ENCODE results near the gene TBC1D22A.

TBC1D22A gene

GRCh38 chr22:47032956-47033647 lies 270.7 kb downstream of the TBC1D22A start:
- no peak for DNase-seq (ENCODE audit: low read depth)

- no peak for DNase-seq (ENCODE audit: low read depth)
These were observed 271.2 kb downstream of the TBC1D22A start for GRCh38 chr22:47033648-47034000.

DNA sequence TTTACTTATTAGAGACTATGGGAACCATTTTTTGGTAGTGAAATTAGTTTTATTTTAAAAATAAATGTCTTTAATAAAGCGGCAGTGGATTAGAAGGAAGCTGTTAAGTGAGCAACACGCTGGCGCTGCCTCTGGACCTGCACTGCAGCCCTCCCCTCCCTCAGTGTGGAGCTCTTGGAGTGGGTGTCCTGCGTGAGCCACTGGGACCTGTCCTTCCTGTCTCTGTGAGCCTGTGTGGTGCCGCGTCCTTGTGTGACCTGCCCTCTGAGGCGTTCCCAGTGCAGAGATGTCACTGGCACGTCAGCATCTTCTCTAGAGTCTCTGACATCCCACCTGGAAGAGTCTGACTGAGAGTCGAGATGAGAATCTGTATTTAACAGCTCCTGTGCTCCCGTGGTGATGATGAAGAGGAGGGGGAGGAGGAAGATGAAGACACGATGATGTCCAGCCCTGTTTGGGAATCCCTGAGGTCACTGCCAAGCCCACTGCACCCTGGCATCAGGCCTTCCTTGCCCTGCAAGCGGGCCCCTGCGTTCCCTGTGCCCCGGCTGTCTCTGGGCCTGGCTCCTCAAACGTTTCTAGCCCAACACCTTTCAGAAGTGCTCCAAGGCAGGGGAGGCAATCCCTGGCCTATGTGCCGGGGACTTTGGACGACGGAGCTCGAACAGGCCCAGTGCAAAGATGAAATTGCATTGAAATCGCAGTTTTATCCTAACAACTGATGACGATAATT lies 271.8 kb downstream of the TBC1D22A start:
- no peak for DNase-seq (ENCODE audit: low read depth)

- no peak for DNase-seq (ENCODE audit: low read depth)
These were observed 272.5 kb downstream of the TBC1D22A start for GRCh38 chr22:47034905-47035419.

GRCh38 chr22:47035425-47035881 lies 273.0 kb downstream of the TBC1D22A start:
- DNase-seq (ENCODE audit: low read depth) = no peak

DNA sequence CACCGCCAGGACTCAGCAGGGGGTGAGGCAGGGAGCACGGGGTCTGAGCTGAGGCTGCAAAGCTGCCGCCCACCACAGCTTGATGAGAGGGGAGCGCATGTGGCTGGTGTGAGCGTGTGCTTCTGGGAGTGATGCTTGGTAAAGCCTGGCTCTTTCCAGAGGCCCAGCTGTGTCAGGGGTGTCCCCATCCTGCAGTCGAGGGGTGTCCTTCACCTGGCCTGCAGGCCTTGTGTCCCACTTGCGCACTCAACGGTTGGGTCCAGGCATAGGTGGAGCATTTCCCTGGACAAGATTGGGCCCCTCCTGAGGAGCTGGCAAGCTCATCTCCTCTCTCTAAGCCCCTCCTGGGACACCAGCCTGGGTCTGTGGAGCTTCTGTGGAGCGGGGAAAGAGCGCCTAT lies 273.9 kb downstream of the TBC1D22A start:
- no peak for DNase-seq (ENCODE audit: low read depth)

GRCh38 chr22:47036936-47037485 lies 274.6 kb downstream of the TBC1D22A start:
- DNase-seq (ENCODE audit: low read depth) = no peak

GRCh38 chr22:47038206-47038835 lies 275.9 kb downstream of the TBC1D22A start:
- DNase-seq (ENCODE audit: low read depth) = no peak

GRCh38 chr22:47039356-47039755 lies 276.9 kb downstream of the TBC1D22A start:
- no peak for DNase-seq (ENCODE audit: low read depth)

DNA sequence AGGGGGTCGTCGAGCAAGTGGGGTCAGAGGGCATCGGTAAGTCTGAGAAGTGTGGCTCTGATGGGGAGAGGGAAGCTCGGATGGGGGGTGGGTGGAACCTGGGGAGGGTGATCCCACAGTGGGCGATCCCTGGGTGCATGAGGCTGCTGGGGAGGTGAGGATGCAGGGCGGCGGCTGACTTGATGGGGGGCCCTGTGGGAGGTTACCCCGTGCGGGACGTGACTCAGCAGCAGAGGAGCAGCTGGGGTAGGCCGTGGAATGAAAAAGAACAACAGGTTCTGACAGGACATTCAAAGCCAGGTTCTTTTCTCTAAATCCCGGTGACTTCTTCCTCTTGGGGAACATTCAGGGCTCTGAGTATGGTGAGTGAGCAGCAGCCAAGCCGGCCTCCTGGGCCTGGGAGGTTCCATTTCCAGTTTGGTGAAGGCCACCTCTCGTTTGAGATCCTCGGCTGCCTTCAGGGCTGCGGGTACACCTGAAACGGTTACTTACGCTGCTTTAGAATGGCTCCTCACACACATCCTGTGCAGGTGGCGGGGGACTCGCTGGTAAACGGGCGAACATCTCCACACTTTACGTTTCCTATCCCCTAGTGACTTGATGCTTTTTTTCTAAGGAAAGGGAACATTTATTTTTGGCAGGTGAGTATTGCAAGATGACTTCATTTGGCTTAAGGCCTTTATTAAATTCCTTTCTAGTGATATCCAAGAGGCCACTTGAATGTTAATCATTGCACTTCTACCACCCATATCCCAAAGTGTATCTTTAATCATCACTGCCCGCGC lies 278.2 kb downstream of the TBC1D22A start:
- no peak for DNase-seq (ENCODE audit: low read depth)

GRCh38 chr22:47041271-47042115 lies 279.0 kb downstream of the TBC1D22A start:
- no peak for DNase-seq (ENCODE audit: low read depth)

GRCh38 chr22:47042116-47042825 lies 279.8 kb downstream of the TBC1D22A start:
- DNase-seq (ENCODE audit: low read depth) = no peak

- no peak for DNase-seq (ENCODE audit: low read depth)
These were observed 280.5 kb downstream of the TBC1D22A start for GRCh38 chr22:47042861-47043496.

DNA sequence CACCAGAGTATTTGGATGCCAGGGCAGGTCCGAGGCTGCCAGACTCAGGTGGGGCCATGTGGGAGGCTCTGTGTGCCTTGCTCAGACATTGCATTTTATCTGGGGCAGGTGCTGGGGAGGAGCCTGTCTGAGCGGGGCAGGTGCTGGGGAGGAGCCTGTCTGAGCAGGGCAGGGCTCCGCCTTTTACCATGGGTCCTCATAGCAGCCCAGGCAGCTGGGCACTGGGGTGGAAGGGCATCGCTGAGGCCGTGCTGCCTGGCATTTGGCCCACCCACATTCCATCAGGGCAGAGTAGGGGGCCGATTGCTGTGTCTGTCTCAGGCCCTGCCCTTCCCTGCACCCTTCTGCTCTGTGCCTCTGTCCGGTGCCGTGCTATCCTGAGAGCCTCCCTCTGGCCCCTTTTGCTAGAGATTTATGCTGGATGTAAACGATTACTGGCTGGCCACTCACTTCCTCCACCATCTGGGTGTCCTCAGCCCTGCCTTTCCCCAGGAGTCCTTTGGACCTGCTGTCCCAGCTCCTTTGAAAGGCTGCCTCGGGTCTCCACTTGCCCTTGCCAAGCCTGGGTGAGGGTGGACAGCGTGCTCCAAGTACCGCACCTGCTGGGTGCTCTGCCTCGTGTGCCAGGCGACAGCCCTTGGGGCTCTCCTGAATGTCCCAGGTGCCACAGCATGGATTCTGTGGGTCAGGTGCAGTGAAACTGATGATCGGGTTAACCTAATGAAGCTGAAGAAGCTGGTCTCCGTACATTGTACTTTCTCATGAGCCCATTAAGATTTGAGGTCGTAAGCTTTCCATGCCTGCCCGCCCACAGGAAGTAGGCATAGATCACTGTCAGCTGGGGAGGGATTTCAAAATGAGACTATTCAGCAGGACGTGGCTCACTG lies 281.6 kb downstream of the TBC1D22A start:
- DNase-seq (ENCODE audit: low read depth) = no peak

DNA sequence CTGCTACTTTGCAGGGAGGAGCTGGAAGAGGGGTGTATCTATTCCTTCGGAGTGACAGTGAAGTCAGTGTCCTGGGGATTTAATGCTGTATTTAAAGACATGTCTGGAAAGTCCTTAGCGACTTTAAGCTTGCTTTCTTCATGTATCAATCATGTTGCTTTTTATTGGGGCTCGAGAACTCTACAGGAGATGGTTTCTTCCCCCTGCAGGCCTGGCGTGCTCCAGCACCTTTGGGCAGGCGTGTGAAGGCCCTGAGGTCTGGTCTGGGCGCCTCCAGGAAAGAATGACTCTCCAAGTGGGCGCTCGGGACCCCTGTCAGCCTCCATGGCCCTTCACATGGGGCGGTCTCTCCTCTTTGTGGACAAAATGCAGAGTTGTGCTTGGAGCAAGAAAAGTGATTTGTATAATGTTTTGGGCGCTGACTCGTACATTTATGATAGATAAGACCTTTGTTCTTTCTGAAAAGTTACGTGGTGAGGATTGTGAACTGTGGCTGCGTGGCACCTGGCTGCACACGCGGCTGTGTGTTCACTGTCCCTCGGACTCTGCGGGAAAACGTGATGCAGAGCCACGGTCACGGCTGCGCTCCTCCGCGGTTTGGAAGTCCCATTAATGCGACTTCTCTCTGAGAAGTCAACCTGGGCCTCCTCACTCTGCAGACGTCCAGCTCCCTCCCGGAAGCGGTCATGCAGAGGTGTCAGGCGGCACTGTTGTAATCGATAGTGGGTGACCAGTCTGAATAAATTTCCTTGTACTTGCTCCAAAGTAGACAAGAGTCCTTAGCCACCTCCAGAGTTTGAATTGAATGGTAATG lies 282.5 kb downstream of the TBC1D22A start:
- no peak for DNase-seq (ENCODE audit: low read depth)

- DNase-seq (ENCODE audit: low read depth) = no peak
These were observed 283.4 kb downstream of the TBC1D22A start for GRCh38 chr22:47045691-47046410.

DNA sequence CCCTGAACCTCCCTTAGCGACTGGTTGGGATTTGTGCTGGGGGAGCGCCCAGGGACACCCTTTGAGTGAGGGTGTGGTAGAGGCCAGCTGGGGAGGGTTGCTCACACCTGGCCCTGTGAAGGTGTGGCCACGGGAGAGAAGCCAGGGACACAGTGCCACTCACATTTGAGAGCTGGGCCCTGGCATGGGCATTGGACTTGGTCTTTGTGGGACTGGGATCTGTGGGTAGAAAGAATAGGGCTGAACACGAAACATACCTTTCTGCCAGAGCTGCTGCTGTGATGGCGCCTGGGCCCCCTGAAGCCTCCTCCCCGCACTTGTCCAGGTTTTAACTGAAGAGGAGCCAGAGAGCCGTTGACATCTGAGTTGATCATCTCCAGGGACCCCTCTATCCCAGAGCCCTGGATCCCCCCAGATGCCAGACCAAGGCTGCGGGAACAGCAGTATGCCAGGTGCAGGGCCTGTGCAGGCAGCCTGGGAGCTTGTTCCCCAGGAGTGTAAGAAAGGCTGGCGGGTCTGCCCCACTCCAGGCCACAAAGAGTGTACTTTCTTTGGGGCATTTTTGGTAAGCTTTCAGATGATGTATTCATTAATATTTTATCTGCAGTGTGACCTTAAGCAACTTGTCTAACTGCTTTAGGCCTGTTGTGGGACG lies 284.1 kb downstream of the TBC1D22A start:
- no peak for DNase-seq (ENCODE audit: low read depth)

Data from stimulated activated CD8-positive, alpha-beta memory T cell treated with anti-CD3 and anti-CD28 coated beads, Interleukin-12 subunit alpha, Interleukin-12 subunit beta, amount 100 ng/mL, for 4 hours (primary cell).